ENCODE data around the gene TRIM69. TPM values are rescaled to one million over a fixed set of nuclear protein-coding genes. Genes with fewer than 3 reads are reported as not detected.
"Not testable (repeated sequence)": the region's sequence is repeated elsewhere in the genome, so short reads cannot be mapped to it uniquely, and the experiment has no call there.

Gene TRIM69
- polyA plus RNA-seq, 1 donor from 2014 or later, result 38.3 TPM

GRCh38 chr15:44700676-44701075, 35.7 kb upstream of the TRIM69 start:
- H3K9me3 ChIP-seq (ENCODE audit: low read length); H3K27ac ChIP-seq (ENCODE audit: low read length); H3K9ac ChIP-seq (ENCODE audit: low read length); H3K27me3 ChIP-seq (ENCODE audit: insufficient read depth, low read depth, low read length); H2AFZ ChIP-seq (ENCODE audit: low read depth, low read length); H3F3A ChIP-seq (ENCODE audit: insufficient read depth, low read length, poor library complexity, severe bottlenecking); H3K4me2 ChIP-seq (ENCODE audit: low read length); H3K36me3 ChIP-seq (ENCODE audit: insufficient read depth, low read length); H4K20me1 ChIP-seq (ENCODE audit: insufficient read depth); H3K4me3 ChIP-seq (ENCODE audit: low read length); H3K79me2 ChIP-seq (replicated peaks; ENCODE audit: insufficient read depth, low read length); H3K9me2 ChIP-seq (ENCODE audit: insufficient read depth, low read length): not testable (repeated sequence)

GRCh38 chr15:44705986-44706385, 30.3 kb upstream of the TRIM69 start:
- Histone ChIP-seq H4K20me1 (ENCODE audit: insufficient read depth) (no peaks in the 10 kb centered on the region), H3K79me2 (replicated peaks; ENCODE audit: insufficient read depth, low read length) (no peaks in the 10 kb centered on the region), H3K27me3 (ENCODE audit: insufficient read depth, low read depth, low read length) (no peaks in the 10 kb centered on the region), H3K27ac (ENCODE audit: low read length) (no peak overlapping the region), H3K9me3 (ENCODE audit: low read length) (no peaks in the 10 kb centered on the region), H3K36me3 (ENCODE audit: insufficient read depth, low read length) (no peaks in the 10 kb centered on the region), H3K4me2 (ENCODE audit: low read length) (no peak overlapping the region), H3F3A (ENCODE audit: insufficient read depth, low read length, poor library complexity, severe bottlenecking) (peaks cover 7% of the 10 kb centered on the region), H3K9me2 (ENCODE audit: insufficient read depth, low read length) (no peaks in the 10 kb centered on the region), H3K9ac (ENCODE audit: low read length) (no peak overlapping the region), H3K4me3 (ENCODE audit: low read length) (no peak overlapping the region), H2AFZ (ENCODE audit: low read depth, low read length) (no peak overlapping the region)
- TF ChIP-seq EZH2 (IDR thresholded peaks at IDR 0.05; ENCODE audit: borderline replicate concordance, insufficient read depth, low read length, poor library complexity, severe bottlenecking) (no peak), TAF1 (IDR thresholded peaks at IDR 0.05; ENCODE audit: low read depth) (no peak), POLR2AphosphoS5 (IDR thresholded peaks at IDR 0.05) (no peak), EP300 (conservative IDR thresholded peaks at IDR 0.05; ENCODE audit: poor library complexity, severe bottlenecking) (no peak), RAD21 (conservative IDR thresholded peaks at IDR 0.05) (no peak)

GRCh38 chr15:44706401-44706800, 29.9 kb upstream of the TRIM69 start:
- no peak overlapping the region for H3K4me2 ChIP-seq (ENCODE audit: low read length)
- no peaks in the 10 kb centered on the region for H3K9me2 ChIP-seq (ENCODE audit: insufficient read depth, low read length)
- H3K36me3 ChIP-seq (ENCODE audit: insufficient read depth, low read length), result no peaks in the 10 kb centered on the region
- H3K4me3 ChIP-seq (ENCODE audit: low read length), result no peak overlapping the region
- H3K9me3 ChIP-seq (ENCODE audit: low read length), result no peaks in the 10 kb centered on the region
- peaks cover under 1% of the 10 kb centered on the region for H3K27me3 ChIP-seq (ENCODE audit: insufficient read depth, low read depth, low read length)
- TF ChIP-seq MXI1 (conservative IDR thresholded peaks at IDR 0.05; ENCODE audit: poor library complexity, severe bottlenecking) (no peak), REST (IDR thresholded peaks at IDR 0.05; ENCODE audit: borderline replicate concordance) (no peak), TAF1 (IDR thresholded peaks at IDR 0.05; ENCODE audit: low read depth) (no peak), EP300 (conservative IDR thresholded peaks at IDR 0.05; ENCODE audit: poor library complexity, severe bottlenecking) (no peak)
- H3K9ac ChIP-seq (ENCODE audit: low read length), result no peak overlapping the region
- H3K79me2 ChIP-seq (replicated peaks; ENCODE audit: insufficient read depth, low read length), result no peaks in the 10 kb centered on the region
- no peak overlapping the region for H2AFZ ChIP-seq (ENCODE audit: low read depth, low read length)
- peaks cover 7% of the 10 kb centered on the region for H3F3A ChIP-seq (ENCODE audit: insufficient read depth, low read length, poor library complexity, severe bottlenecking)
- no peak overlapping the region for H3K27ac ChIP-seq (ENCODE audit: low read length)
- H4K20me1 ChIP-seq (ENCODE audit: insufficient read depth), result no peaks in the 10 kb centered on the region
